Measurements from ENCODE around the gene MAST2.
"Not testable (repeated sequence)": the region's sequence is repeated elsewhere in the genome, so short reads cannot be mapped to it uniquely, and the experiment has no call there.

MAST2 gene

GRCh38 chr1:46034601-46035516 is 231.4 kb downstream of the MAST2 start:
- DNase-seq = no peak

- peak; percentile 77 for DNase-seq
These were observed 233.8 kb downstream of the MAST2 start for GRCh38 chr1:46036894-46037839.

GRCh38 chr1:46039571-46040052 is 236.2 kb downstream of the MAST2 start:
- no peak for DNase-seq

GRCh38 chr1:46041551-46041950 is 238.1 kb downstream of the MAST2 start:
- DNase-seq = no peak

- DNase-seq = peak; percentile 75
These were observed 238.6 kb downstream of the MAST2 start for GRCh38 chr1:46041974-46042373.

- DNase-seq = no peak
These were observed 240.1 kb downstream of the MAST2 start for GRCh38 chr1:46043458-46044017.

- no peak for DNase-seq
These were observed 240.7 kb downstream of the MAST2 start for GRCh38 chr1:46044116-46044515.

- DNase-seq = no peak
These were observed 250.3 kb downstream of the MAST2 start for GRCh38 chr1:46053734-46054133.

GRCh38 chr1:46056325-46056724 is 252.9 kb downstream of the MAST2 start:
- no peak for DNase-seq

- DNase-seq = not testable (repeated sequence)
These were observed 253.8 kb downstream of the MAST2 start for GRCh38 chr1:46057215-46057614.

GRCh38 chr1:46057781-46058180 is 254.4 kb downstream of the MAST2 start:
- no peak for DNase-seq

GRCh38 chr1:46058936-46059335 is 255.5 kb downstream of the MAST2 start:
- DNase-seq = no peak

GRCh38 chr1:46061146-46061545 is 257.7 kb downstream of the MAST2 start:
- no peak for DNase-seq

- no peak for DNase-seq
These were observed 259.4 kb downstream of the MAST2 start for GRCh38 chr1:46062651-46063319.

- no peak for DNase-seq
These were observed 261.3 kb downstream of the MAST2 start for GRCh38 chr1:46064708-46065107.

GRCh38 chr1:46065405-46065804 is 262.0 kb downstream of the MAST2 start:
- no peak for DNase-seq

GRCh38 chr1:46067652-46068051 is 264.2 kb downstream of the MAST2 start:
- no peak for DNase-seq

- DNase-seq = no peak
These were observed 265.1 kb downstream of the MAST2 start for GRCh38 chr1:46068525-46068924.

- DNase-seq = no peak
These were observed 266.9 kb downstream of the MAST2 start for GRCh38 chr1:46070164-46070814.

- DNase-seq = no peak
These were observed 269.6 kb downstream of the MAST2 start for GRCh38 chr1:46072975-46073374.

GRCh38 chr1:46076343-46076742 is 272.9 kb downstream of the MAST2 start:
- DNase-seq = no peak

- DNase-seq = no peak
These were observed 274.2 kb downstream of the MAST2 start for GRCh38 chr1:46077644-46078043.
